B cell (primary cell): ENCODE data around the gene IRF8. TPM values are rescaled to one million over a fixed set of nuclear protein-coding genes. Genes with fewer than 3 reads are reported as not detected.

Experiments used
- ATAC-seq: fragments of 200-7000 bp; cut with Tn5 transposase; one replicate; pipeline ENCODE4 v1.10.0; 2021; ENCODE audit warnings: low read depth, mild to moderate bottlenecking, moderate number of reproducible peaks, moderate library complexity
- CTCF ChIA-PET: fragments of 350-600 bp; sonication (Branson Sonifier 250); formaldehyde crosslinking; loops from one replicate; lab custom pipeline; 2021; ENCODE audit warnings: antibody characterized with exemption, inconsistent platforms; lab: Charles Lee
- POLR2A ChIA-PET: fragments of 350-600 bp; sonication (Branson Sonifier 250); formaldehyde crosslinking; loops from one replicate; lab custom pipeline; 2021; ENCODE audit warnings: antibody characterized with exemption; lab: Charles Lee
- DNase-seq: peaks from one replicate; pipeline ENCODE4 v3.0.0; 2013
- H2AFZ ChIP-seq: 2 replicates; pipeline ENCODE4 v1.6.1; 2012; ENCODE audit warnings: mild to moderate bottlenecking, low read depth, low read length; ENCODE audit not compliant: insufficient read depth, poor library complexity, severe bottlenecking
- H3K27ac ChIP-seq, 2 donors: 1 replicate in 1 of 2; 2 replicates in 1 of 2; pipeline ENCODE4 v1.5.1; 2012 to 2013; ENCODE audit warnings: low read length in 2 of 2, mild to moderate bottlenecking in 2 of 2, moderate library complexity in 1 of 2
- H3K27me3 ChIP-seq, 4 experiments: fragments of 200-600 bp in 1 of 4; sonication (generic) in 1 of 4; replicated peaks in 1 of 4; 1 replicate in 2 of 4; 2 replicates in 2 of 4; pipeline versions ENCODE4 v1.6.1 to v1.7.0; 2013 to 2016; ENCODE audit warnings: low read length in 3 of 4, mild to moderate bottlenecking in 2 of 4, mixed read lengths in 1 of 4, moderate library complexity in 1 of 4; ENCODE audit not compliant: insufficient read depth in 4 of 4, control insufficient read depth in 3 of 4; ENCODE audit errors: control extremely low read depth in 1 of 4
- H3K36me3 ChIP-seq, 2 experiments: replicated peaks in 1 of 2; 1 replicate in 1 of 2; 2 replicates in 1 of 2; pipeline versions ENCODE4 v1.6.1 to v1.7.1; 2013; ENCODE audit warnings: low read length in 1 of 2; ENCODE audit not compliant: insufficient read depth in 2 of 2, control insufficient read depth in 1 of 2; ENCODE audit errors: control extremely low read depth in 1 of 2, extremely low read depth in 1 of 2
- H3K4me1 ChIP-seq, 2 donors: fragments of 200-600 bp in 1 of 2; sonication (generic) in 1 of 2; 1 replicate in 1 of 2; 2 replicates in 1 of 2; pipeline versions ENCODE4 v1.5.1 to v1.6.1; 2013 to 2017; ENCODE audit warnings: low read length in 2 of 2; ENCODE audit not compliant: control insufficient read depth in 2 of 2, insufficient read depth in 2 of 2
- H3K4me2 ChIP-seq: replicated peaks from 2 replicates; pipeline ENCODE3; 2012; ENCODE audit warnings: mild to moderate bottlenecking, low read depth, low read length; ENCODE audit not compliant: poor library complexity, severe bottlenecking
- H3K4me3 ChIP-seq, 5 experiments: fragments of 200-600 bp in 1 of 5; sonication (generic) in 1 of 5; 1 replicate in 3 of 5; 2 replicates in 2 of 5; pipeline versions ENCODE4 v1.5.1 to v1.7.0; 2011 to 2016; ENCODE audit warnings: low read length in 4 of 5, mild to moderate bottlenecking in 4 of 5, low read depth in 2 of 5, control low read depth in 1 of 5, moderate library complexity in 1 of 5; ENCODE audit not compliant: insufficient read depth in 1 of 5; ENCODE audit errors: control extremely low read depth in 1 of 5, extremely low read depth in 1 of 5
- H3K79me2 ChIP-seq: fragments of 200-600 bp; sonication (generic); one replicate; pipeline ENCODE4 v1.6.0; 2016; ENCODE audit warnings: low read length; ENCODE audit not compliant: control insufficient read depth, insufficient read depth
- H3K9ac ChIP-seq: fragments of 200-600 bp; sonication (generic); 2 replicates; pipeline ENCODE4 v1.6.1; 2017; ENCODE audit warnings: mild to moderate bottlenecking, low read length, moderate library complexity
- H3K9me3 ChIP-seq, 3 donors: one replicate each; pipeline versions ENCODE4 v1.6.1 to v1.7.1; 2013; ENCODE audit warnings: low read length in 2 of 3; ENCODE audit not compliant: control insufficient read depth in 2 of 3, insufficient read depth in 1 of 3; ENCODE audit errors: control extremely low read depth in 1 of 3
- H4K20me1 ChIP-seq: 2 replicates; pipeline ENCODE4 v1.6.0; 2012; ENCODE audit warnings: mild to moderate bottlenecking, low read length; ENCODE audit not compliant: insufficient read depth, control insufficient read depth, poor library complexity, severe bottlenecking
- H3K27ac Mint-ChIP-seq: one replicate; pipeline ENCODE4 v1.8.0; 2021; ENCODE audit warnings: mixed read lengths
- H3K27me3 Mint-ChIP-seq: one replicate; pipeline ENCODE4 v1.8.0; 2021; ENCODE audit warnings: mixed read lengths
- H3K4me1 Mint-ChIP-seq: one replicate; pipeline ENCODE4 v1.8.0; 2021; ENCODE audit warnings: mixed read lengths
- H3K4me3 Mint-ChIP-seq: one replicate; pipeline ENCODE4 v1.8.0; 2021; ENCODE audit warnings: mixed read lengths
- H3K9me3 Mint-ChIP-seq: one replicate; pipeline ENCODE4 v1.8.0; 2022; ENCODE audit warnings: mixed read lengths; ENCODE audit not compliant: insufficient read depth
- CTCF ChIP-seq: fragments of 200-600 bp; IDR thresholded peaks from one replicate; pipeline ENCODE4 v1.8.0; 2022; ENCODE audit warnings: antibody characterized with exemption, mild to moderate bottlenecking
- EZH2 ChIP-seq: IDR thresholded peaks from 2 replicates; pipeline ENCODE4 v1.6.1; 2012; ENCODE audit warnings: borderline replicate concordance, low read depth, mild to moderate bottlenecking, moderate library complexity, low read length; ENCODE audit not compliant: insufficient read depth, poor library complexity, severe bottlenecking
- WGBS: methylation state at CpG from one replicate; pipeline ENCODE4 v1.1.5; 2013; ENCODE audit warnings: missing lambda C conversion rate; ENCODE audit not compliant: insufficient coverage; 5-methylcytosine and 5-hydroxymethylcytosine counted together
- intact Hi-C: fragments of 100-400 bp; cut with micrococcal nuclease; formaldehyde crosslinking; loops from one replicate; pipeline ENCODE4 v1.10.0; 2022
- polyA plus RNA-seq: library from polyadenylated mRNA; depleted of rRNA; stranded (reverse); fragments of >200 nt; gene quantifications from 2 replicates; pipeline ENCODE4 v1.2.3, GENCODE V29; 2012
- total RNA-seq, 2 donors: library from RNA; stranded (reverse); fragments of 120-200 nt in 1 of 2; gene quantifications; 1 replicate in 1 of 2; 2 replicates in 1 of 2; pipeline versions ENCODE4 v1.2.3 to v1.2.4, GENCODE V29; 2013 to 2022

Gene IRF8
- total and polyA plus RNA-seq, 2 donors (not counting 1 experiment from before 2014, with no cell fraction given): 309 to 332 TPM

GRCh38 chr16:85948138-85948509 is 49.2 kb downstream of the IRF8 start:
- no peak for TF ChIP-seq EZH2
- TF ChIP-seq CTCF: no peak
- peak overlapping the region; percentile 87 for H2AFZ ChIP-seq
- peak overlapping the region; percentile 94 for H3K4me3 Mint-ChIP-seq
- intact Hi-C loops: no loop called here
- no peaks in the 10 kb centered on the region for H3K9me3 ChIP-seq
- H3K4me3 ChIP-seq: peak overlapping the region; percentile 41 to 68 (median 64)
- peak overlapping the region; percentile 90 for H3K4me2 ChIP-seq
- peaks cover 81% of the 10 kb centered on the region for H3K4me1 Mint-ChIP-seq
- H3K4me1 ChIP-seq: peaks cover 69 to 75% of the 10 kb centered on the region in 2 donors
- no peaks in the 10 kb centered on the region for H3K27me3 ChIP-seq
- H3K36me3 ChIP-seq: no peaks in the 10 kb centered on the region
- H3K79me2 ChIP-seq: peaks cover 47% of the 10 kb centered on the region
- 11% methylated on average over 20 of the region's 20 CpGs for WGBS
- peak overlapping the region; percentile 88 to 92 for H3K27ac ChIP-seq
- H3K9ac ChIP-seq: peak overlapping the region; percentile 74
- POLR2A ChIA-PET: interaction anchor here (1.1 to 5.2 kb wide), 2 partner anchors 14 to 45 kb away, joined by 4 to 32 read pairs; no protein-coding TSS in a partner anchor
- DNase-seq: no peak
- peak; percentile 20 for ATAC-seq
- CTCF ChIA-PET: interaction anchor here (0.7 to 1.9 kb wide), 8 partner anchors 12 to 127 kb away, joined by 3 to 11 read pairs (median 4); no protein-coding TSS in a partner anchor
- no peaks in the 10 kb centered on the region for H3K9me3 Mint-ChIP-seq
- no peaks in the 10 kb centered on the region for H4K20me1 ChIP-seq
- peak overlapping the region; percentile 98 for H3K27ac Mint-ChIP-seq
- no peaks in the 10 kb centered on the region for H3K27me3 Mint-ChIP-seq

- CTCF ChIA-PET: interaction anchor here (1.4 to 1.7 kb wide), 3 partner anchors 39 to 127 kb away, joined by 4 to 11 read pairs (median 4); no protein-coding TSS in a partner anchor
- peak overlapping the region; percentile 88 to 92 for H3K27ac ChIP-seq
- peak overlapping the region in 1 of 5 experiments; percentile 68 for H3K4me3 ChIP-seq
- H3K4me1 ChIP-seq: peaks cover 63 to 68% of the 10 kb centered on the region in 2 donors
- peak overlapping the region; percentile 90 for H3K4me2 ChIP-seq
- no peaks in the 10 kb centered on the region for H3K36me3 ChIP-seq
- no peaks in the 10 kb centered on the region for H3K27me3 Mint-ChIP-seq
- POLR2A ChIA-PET: interaction anchor here (5.2 kb wide), 1 partner anchor 14 kb away, joined by 32 read pairs; no protein-coding TSS in a partner anchor
- no peak for ATAC-seq
- no peaks in the 10 kb centered on the region for H4K20me1 ChIP-seq
- H3K9me3 Mint-ChIP-seq: no peaks in the 10 kb centered on the region
- intact Hi-C loops: no loop called here
- peak overlapping the region; percentile 94 for H3K4me3 Mint-ChIP-seq
- H3K9me3 ChIP-seq: no peaks in the 10 kb centered on the region
- peak overlapping the region; percentile 74 for H3K9ac ChIP-seq
- peak; percentile 41 for DNase-seq
- H3K27me3 ChIP-seq: no peaks in the 10 kb centered on the region
- H3K27ac Mint-ChIP-seq: peak overlapping the region; percentile 98
- WGBS: 84% methylated on average over 6 of the region's 14 CpGs
- TF ChIP-seq EZH2 (no peak), CTCF (no peak)
- peaks cover 75% of the 10 kb centered on the region for H3K4me1 Mint-ChIP-seq
- H2AFZ ChIP-seq: no peak overlapping the region
- peaks cover 44% of the 10 kb centered on the region for H3K79me2 ChIP-seq
These were observed 49.8 kb downstream of the IRF8 start for GRCh38 chr16:85948616-85949265.
